Kidney epithelial cell (primary cell): ENCODE data around the gene SDE2. TPM values are rescaled to one million over a fixed set of nuclear protein-coding genes. Genes with fewer than 3 reads are reported as not detected.
A peak's percentile ranks its signal among the peaks of the same experiment; 100 is the strongest.
"Not testable (repeated sequence)": the region's sequence is repeated elsewhere in the genome, so short reads cannot be mapped to it uniquely, and the experiment has no call there.

Experiments used
- DNase-seq: peaks from one replicate; pipeline ENCODE4 v3.0.0-alpha.2; 2010; ENCODE audit warnings: low read depth
- H3K27me3 ChIP-seq: 2 replicates; pipeline ENCODE4 v1.6.0; 2011; ENCODE audit warnings: low read length; ENCODE audit not compliant: control insufficient read depth, insufficient read depth
- H3K36me3 ChIP-seq: 2 replicates; pipeline ENCODE4 v1.5.1; 2011; ENCODE audit warnings: low read length; ENCODE audit not compliant: control insufficient read depth, insufficient read depth
- H3K4me3 ChIP-seq: 2 replicates; pipeline ENCODE4 v1.5.1; 2011; ENCODE audit warnings: low read depth, mild to moderate bottlenecking, control low read depth, low read length
- total RNA-seq: library from RNA; depleted of rRNA; stranded (reverse); fragments of >200 nt; gene quantifications from 2 replicates; pipeline ENCODE4 v1.2.3, GENCODE V29; 2015
- TF ChIP-seq, protein P1 (sequence below): IDR thresholded peaks from 2 replicates; pipeline ENCODE4 v1.5.1; 2011; ENCODE audit warnings: mild to moderate bottlenecking, moderate library complexity, low read length, control low read depth, inconsistent platforms; ENCODE audit not compliant: insufficient read depth, poor library complexity, severe bottlenecking

Gene SDE2
- total RNA-seq, 1 donor from 2014 or later: 26.5 TPM

DNA sequence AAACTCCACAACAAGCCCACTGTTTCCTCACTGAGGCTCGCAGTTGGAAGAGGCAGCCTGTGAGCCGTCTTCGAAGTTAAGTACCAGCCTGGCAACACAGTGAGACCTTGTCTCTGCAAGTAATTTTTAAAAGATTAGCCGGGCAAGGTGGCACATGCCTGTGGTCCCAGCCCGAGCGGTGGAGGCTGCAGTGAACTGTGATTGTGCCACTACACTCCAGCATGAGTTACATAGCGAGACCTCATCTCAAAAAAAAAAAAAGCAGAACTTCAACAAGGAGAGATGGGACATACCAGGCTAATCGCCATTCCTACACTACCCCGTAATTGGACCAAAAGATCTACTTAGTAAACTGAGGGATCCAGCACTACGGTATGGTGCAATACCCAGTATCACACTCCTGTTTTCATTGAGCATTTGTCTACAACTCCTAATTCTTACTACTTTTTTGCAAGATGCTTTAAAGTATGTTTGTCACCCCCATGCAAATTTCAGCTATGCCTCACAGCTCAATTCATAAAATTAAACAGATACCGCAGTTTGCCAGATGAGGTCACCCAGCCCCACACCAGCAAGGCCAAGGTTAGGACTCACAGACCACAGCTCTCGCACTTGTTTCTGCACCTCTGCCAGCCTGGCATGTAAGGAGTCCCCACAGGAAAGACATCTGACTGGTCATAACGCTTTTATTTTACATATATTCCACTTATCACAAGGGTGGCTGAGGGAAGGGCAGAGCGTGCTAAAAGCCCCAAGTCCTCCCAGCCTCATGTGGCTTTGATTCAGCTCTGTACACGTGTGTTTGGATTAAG is 21.0 kb downstream of the SDE2 start:
- TF ChIP-seq, protein P1, sequence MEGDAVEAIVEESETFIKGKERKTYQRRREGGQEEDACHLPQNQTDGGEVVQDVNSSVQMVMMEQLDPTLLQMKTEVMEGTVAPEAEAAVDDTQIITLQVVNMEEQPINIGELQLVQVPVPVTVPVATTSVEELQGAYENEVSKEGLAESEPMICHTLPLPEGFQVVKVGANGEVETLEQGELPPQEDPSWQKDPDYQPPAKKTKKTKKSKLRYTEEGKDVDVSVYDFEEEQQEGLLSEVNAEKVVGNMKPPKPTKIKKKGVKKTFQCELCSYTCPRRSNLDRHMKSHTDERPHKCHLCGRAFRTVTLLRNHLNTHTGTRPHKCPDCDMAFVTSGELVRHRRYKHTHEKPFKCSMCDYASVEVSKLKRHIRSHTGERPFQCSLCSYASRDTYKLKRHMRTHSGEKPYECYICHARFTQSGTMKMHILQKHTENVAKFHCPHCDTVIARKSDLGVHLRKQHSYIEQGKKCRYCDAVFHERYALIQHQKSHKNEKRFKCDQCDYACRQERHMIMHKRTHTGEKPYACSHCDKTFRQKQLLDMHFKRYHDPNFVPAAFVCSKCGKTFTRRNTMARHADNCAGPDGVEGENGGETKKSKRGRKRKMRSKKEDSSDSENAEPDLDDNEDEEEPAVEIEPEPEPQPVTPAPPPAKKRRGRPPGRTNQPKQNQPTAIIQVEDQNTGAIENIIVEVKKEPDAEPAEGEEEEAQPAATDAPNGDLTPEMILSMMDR: no peak
- no peak for DNase-seq
- Histone ChIP-seq H3K36me3 (peaks cover 2% of the 10 kb centered on the region), H3K4me3 (no peak overlapping the region), H3K27me3 (no peaks in the 10 kb centered on the region)

GRCh38 chr1:225975146-225975545 is 24.0 kb downstream of the SDE2 start:
- not testable (repeated sequence) for H3K36me3 ChIP-seq, DNase-seq, H3K27me3 ChIP-seq, H3K4me3 ChIP-seq

- DNase-seq: no peak
- no peaks in the 10 kb centered on the region for H3K27me3 ChIP-seq
- TF ChIP-seq, protein P1: no peak
- no peaks in the 10 kb centered on the region for H3K36me3 ChIP-seq
- no peak overlapping the region for H3K4me3 ChIP-seq
These were observed 24.7 kb downstream of the SDE2 start for GRCh38 chr1:225974454-225974853.

DNA sequence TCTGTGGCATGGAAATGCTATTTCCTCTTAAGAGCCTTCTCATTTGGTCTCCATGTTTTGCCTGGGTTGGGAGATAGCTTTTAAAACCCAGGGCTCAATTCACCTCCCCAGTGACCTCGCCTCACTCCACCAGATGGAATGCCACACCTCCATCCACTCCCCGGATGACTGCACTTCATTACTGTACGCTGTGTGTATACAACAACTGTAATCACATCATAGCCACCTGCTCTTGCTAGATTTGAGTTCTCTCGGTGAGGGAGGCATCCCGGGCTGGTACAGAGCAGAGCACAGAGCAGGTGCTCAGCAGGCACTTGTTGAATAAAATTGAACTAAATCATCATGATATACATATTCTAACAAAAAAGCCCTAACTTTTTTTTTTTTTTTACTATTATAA is 26.0 kb downstream of the SDE2 start:
- Histone ChIP-seq H3K36me3 (no peaks in the 10 kb centered on the region), H3K27me3 (no peaks in the 10 kb centered on the region), H3K4me3 (no peak overlapping the region)
- DNase-seq: peak; percentile 55
- TF ChIP-seq, protein P1: no peak

DNA sequence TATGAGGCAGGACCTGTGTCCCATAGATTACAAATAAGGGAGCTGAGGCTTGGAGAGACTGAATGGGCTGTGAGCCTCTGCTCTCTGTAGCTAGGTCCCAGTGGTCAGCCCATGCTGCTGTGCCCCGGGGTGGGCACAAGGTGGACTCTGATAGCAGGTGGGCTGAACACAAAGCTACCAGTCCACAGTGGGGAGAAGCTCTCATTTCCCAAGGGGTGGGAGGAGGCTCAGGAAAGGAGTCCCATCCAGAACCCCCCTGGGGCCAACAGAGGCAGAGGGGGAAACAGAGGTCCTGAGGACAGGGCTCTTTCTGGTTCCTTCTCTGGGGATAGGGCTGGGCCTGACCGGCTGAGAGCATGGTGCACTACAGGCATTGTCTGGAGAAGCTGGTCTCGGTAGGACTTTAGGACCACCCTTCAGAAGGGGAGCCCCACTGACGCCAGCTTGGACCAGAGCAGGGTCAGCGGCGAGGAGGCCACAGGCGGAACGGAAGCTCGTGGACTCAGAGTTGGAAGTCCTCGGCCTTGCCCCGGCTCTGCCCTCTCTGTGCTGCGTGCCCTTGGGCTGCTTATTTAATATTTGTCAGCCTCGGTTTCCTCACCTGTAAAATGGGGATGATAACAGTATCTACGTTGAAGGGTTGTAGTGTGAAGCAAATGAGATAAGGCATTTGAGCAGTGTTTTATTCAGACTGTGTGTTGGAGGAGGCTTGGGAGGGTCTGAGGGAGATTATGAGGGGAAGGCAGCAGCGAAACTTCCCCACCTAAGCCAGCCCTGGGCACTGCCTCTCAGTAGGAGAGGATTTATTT is 26.6 kb downstream of the SDE2 start:
- DNase-seq: no peak

GRCh38 chr1:225970592-225971157 is 28.5 kb downstream of the SDE2 start:
- H3K36me3 ChIP-seq, H3K27me3 ChIP-seq, H3K4me3 ChIP-seq, DNase-seq: not testable (repeated sequence)

More for the DNA sequence above, 26.6 kb downstream of the SDE2 start:
- TF ChIP-seq, protein P1: no peak
- Histone ChIP-seq H3K4me3 (no peak overlapping the region), H3K36me3 (no peaks in the 10 kb centered on the region), H3K27me3 (no peaks in the 10 kb centered on the region)

- not testable (repeated sequence) for H3K36me3 ChIP-seq, H3K4me3 ChIP-seq, DNase-seq, H3K27me3 ChIP-seq
These were observed 29.4 kb downstream of the SDE2 start for GRCh38 chr1:225969751-225970150.
